Liver (tissue), 9 donors: ENCODE measurements around the gene HARBI1. TPM values are rescaled to one million over a fixed set of nuclear protein-coding genes. Genes with fewer than 3 reads are reported as not detected.

Source experiments
- DNase-seq: peaks from one replicate; pipeline ENCODE4 v3.0.0-alpha.2; 2017; ENCODE audit warnings: low spot score
- H3K27ac ChIP-seq, 2 donors: one replicate each; pipeline ENCODE4 v1.7.0; 2013; ENCODE audit warnings: inconsistent platforms in 2 of 2, low read length in 2 of 2, control low read depth in 1 of 2, low read depth in 1 of 2, mild to moderate bottlenecking in 1 of 2
- H3K27me3 ChIP-seq, 4 donors: one replicate each; pipeline versions ENCODE4 v1.6.1 to v1.7.0; 2013; ENCODE audit warnings: low read length in 3 of 4, inconsistent platforms in 1 of 4, mild to moderate bottlenecking in 1 of 4, moderate library complexity in 1 of 4; ENCODE audit not compliant: control insufficient read depth in 4 of 4, insufficient read depth in 4 of 4
- H3K36me3 ChIP-seq, 4 donors: one replicate each; pipeline versions ENCODE4 v1.6.1 to v1.7.0; 2013; ENCODE audit warnings: low read length in 3 of 4, mild to moderate bottlenecking in 3 of 4, low read depth in 1 of 4, moderate library complexity in 1 of 4; ENCODE audit not compliant: control insufficient read depth in 4 of 4, insufficient read depth in 3 of 4
- H3K4me1 ChIP-seq, 4 donors: one replicate each; pipeline versions ENCODE4 v1.6.1 to v1.7.0; 2013; ENCODE audit warnings: low read length in 3 of 4, mild to moderate bottlenecking in 3 of 4, moderate library complexity in 1 of 4; ENCODE audit not compliant: control insufficient read depth in 4 of 4, insufficient read depth in 4 of 4
- H3K4me3 ChIP-seq, 3 donors: one replicate each; pipeline versions ENCODE4 v1.6.1 to v1.7.0; 2013; ENCODE audit warnings: low read length in 3 of 3, control low read depth in 1 of 3, low read depth in 1 of 3, mild to moderate bottlenecking in 1 of 3
- H3K9ac ChIP-seq, 2 donors: one replicate each; pipeline ENCODE4 v1.7.0; 2013; ENCODE audit warnings: low read length in 2 of 2, mild to moderate bottlenecking in 2 of 2, moderate library complexity in 2 of 2, control low read depth in 1 of 2, low read depth in 1 of 2
- H3K9me3 ChIP-seq, 4 donors: one replicate each; pipeline versions ENCODE4 v1.6.1 to v1.7.0; 2013; ENCODE audit warnings: low read length in 3 of 4; ENCODE audit not compliant: control insufficient read depth in 4 of 4
- EGR1 ChIP-seq, 2 donors: IDR thresholded peaks; 2 replicates each; pipeline ENCODE4 v1.6.1; 2016 to 2018; ENCODE audit warnings: antibody characterized with exemption in 2 of 2, low read depth in 2 of 2
- FOXA1 ChIP-seq: IDR thresholded peaks from 2 replicates; pipeline ENCODE4 v1.6.1; 2016; ENCODE audit warnings: antibody characterized with exemption
- FOXA2 ChIP-seq: IDR thresholded peaks from 2 replicates; pipeline ENCODE4 v1.6.1; 2016; ENCODE audit warnings: antibody characterized with exemption
- GABPA ChIP-seq, 2 donors: IDR thresholded peaks in 1 of 2; conservative IDR thresholded peaks in 1 of 2; 2 replicates each; pipeline ENCODE4 v1.6.1; 2016; ENCODE audit warnings: antibody characterized with exemption in 2 of 2, mild to moderate bottlenecking in 1 of 2, moderate library complexity in 1 of 2
- HNF4A ChIP-seq, 2 donors: conservative IDR thresholded peaks; 2 replicates each; pipeline ENCODE4 v1.6.1; 2016; ENCODE audit warnings: antibody characterized with exemption in 2 of 2, mild to moderate bottlenecking in 2 of 2
- HNF4G ChIP-seq: IDR thresholded peaks from 2 replicates; pipeline ENCODE4 v1.6.1; 2016; ENCODE audit warnings: antibody characterized with exemption
- JUND ChIP-seq, 2 donors: IDR thresholded peaks; 2 replicates each; pipeline ENCODE4 v1.6.1; 2016; ENCODE audit warnings: antibody characterized with exemption in 2 of 2
- MAX ChIP-seq: IDR thresholded peaks from 2 replicates; pipeline ENCODE4 v1.6.1; 2016; ENCODE audit warnings: antibody characterized with exemption
- NR2F2 ChIP-seq: IDR thresholded peaks from 2 replicates; pipeline ENCODE4 v1.6.1; 2016; ENCODE audit warnings: antibody characterized with exemption
- RAD21 ChIP-seq, 2 donors: IDR thresholded peaks; 2 replicates each; pipeline ENCODE4 v1.6.1; 2016; ENCODE audit warnings: antibody characterized with exemption in 2 of 2, mild to moderate bottlenecking in 2 of 2
- REST ChIP-seq: IDR thresholded peaks from 2 replicates; pipeline ENCODE4 v1.6.1; 2016; ENCODE audit warnings: antibody characterized with exemption, mild to moderate bottlenecking
- RXRA ChIP-seq, 2 donors: IDR thresholded peaks; 2 replicates each; pipeline ENCODE4 v1.6.1; 2017 to 2018; ENCODE audit warnings: antibody characterized with exemption in 2 of 2, mild to moderate bottlenecking in 1 of 2
- SP1 ChIP-seq: IDR thresholded peaks from 2 replicates; pipeline ENCODE4 v1.6.1; 2018; ENCODE audit warnings: antibody characterized with exemption, mild to moderate bottlenecking
- TAF1 ChIP-seq: conservative IDR thresholded peaks from 2 replicates; pipeline ENCODE4 v1.6.1; 2016; ENCODE audit warnings: antibody characterized with exemption, mild to moderate bottlenecking
- YY1 ChIP-seq: IDR thresholded peaks from 2 replicates; pipeline ENCODE4 v1.6.1; 2016; ENCODE audit warnings: antibody characterized with exemption, mild to moderate bottlenecking
- ZBTB33 ChIP-seq: IDR thresholded peaks from 2 replicates; pipeline ENCODE4 v1.6.1; 2016; ENCODE audit warnings: antibody characterized with exemption
- WGBS: extraction: QIAGEN DNeasy Blood & Tissue Kit; methylation state at CpG from one replicate; pipeline ENCODE4 v1.1.7; 2013; 5-methylcytosine and 5-hydroxymethylcytosine counted together
- polyA plus RNA-seq, 2 donors: library from polyadenylated mRNA; stranded (reverse) in 1 of 2; unstranded in 1 of 2; fragments of 200-250 nt in 1 of 2; fragments of >200 nt in 1 of 2; fragmentation: Nextera tagmentation in 1 of 2; extraction: Ambion mirVana in 1 of 2; gene quantifications; one replicate each; pipeline versions ENCODE4 v1.2.1 to v1.2.3, GENCODE V29; 2013 to 2015
- total RNA-seq, 2 donors: library from RNA; depleted of rRNA; stranded (reverse); fragments of >200 nt; gene quantifications; one replicate each; pipeline ENCODE4 v1.2.3, GENCODE V29; 2014
- TF ChIP-seq, protein P1 (sequence below): fragments of 150-350 bp; IDR thresholded peaks from 2 replicates; pipeline ENCODE4 v1.5.1; 2017; ENCODE audit warnings: improper control_type of control experiment, low read depth, low read length; ENCODE audit not compliant: missing input control
- TF ChIP-seq, protein P2 (sequence below): IDR thresholded peaks from 2 replicates; pipeline ENCODE4 v1.6.1; 2016; ENCODE audit warnings: antibody characterized with exemption
- donor health status: healthy.
- donor health status: healthy.
- donor health status: healthy.
- donor health status: healthy.
- donor health status: healthy.

Gene HARBI1
- total and polyA plus RNA-seq, 4 donors = 2.5 to 5.9 (median 3.3) TPM

GRCh38 chr11:46574656-46575055 lies 42.4 kb downstream of the HARBI1 start (continued):
- no peak for TF ChIP-seq TAF1

DNA sequence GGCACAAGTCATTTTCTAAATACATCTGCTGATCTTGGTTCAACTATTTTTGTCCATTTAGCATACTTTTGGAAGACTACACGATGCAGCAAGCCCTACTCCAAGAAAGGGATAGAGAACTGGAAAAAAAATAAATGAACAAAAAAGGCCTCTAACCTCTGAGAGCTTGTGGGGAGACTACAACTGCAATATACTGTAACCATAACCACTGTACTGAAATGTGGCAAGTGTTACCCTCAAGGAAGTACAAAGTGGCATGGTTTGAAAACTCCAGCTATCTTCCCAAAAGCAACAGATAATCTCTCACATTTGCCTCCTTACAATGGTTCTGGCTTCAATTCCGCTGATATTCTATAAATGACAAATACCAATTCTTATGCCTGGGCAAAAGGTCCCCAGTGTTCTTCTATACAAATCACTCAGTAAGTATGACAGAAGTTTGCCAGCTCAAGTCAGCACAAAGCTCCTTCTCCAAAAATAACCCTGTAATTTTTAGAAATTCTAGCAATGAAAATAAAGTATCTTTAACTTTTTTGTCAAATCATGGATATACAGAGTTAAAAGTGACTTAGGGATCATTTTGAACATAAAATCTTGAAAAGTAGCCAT lies 46.1 kb downstream of the HARBI1 start:
- Histone ChIP-seq H3K4me3 (no peak overlapping the region), H3K27ac (no peak overlapping the region), H3K4me1 (no peaks in the 10 kb centered on the region), H3K9me3 (no peaks in the 10 kb centered on the region), H3K36me3 (no peaks in the 10 kb centered on the region), H3K27me3 (no peaks in the 10 kb centered on the region), H3K9ac (no peak overlapping the region)
- DNase-seq = no peak
- WGBS = 85% methylated on average over 2 of the region's 2 CpGs
- no peak for TF ChIP-seq HNF4A (conservative IDR thresholded peaks at IDR 0.05)
- TF ChIP-seq RXRA (IDR thresholded peaks at IDR 0.05) = no peak
- TF ChIP-seq NR2F2 = no peak
- TF ChIP-seq RAD21 (IDR thresholded peaks at IDR 0.05) = no peak
- TF ChIP-seq JUND (IDR thresholded peaks at IDR 0.05) = no peak
- TF ChIP-seq SP1 = no peak
- TF ChIP-seq TAF1 = no peak
- TF ChIP-seq ZBTB33 = no peak
- no peak for TF ChIP-seq HNF4G
- no peak for TF ChIP-seq FOXA1
- TF ChIP-seq YY1 = no peak
- TF ChIP-seq MAX = no peak
- no peak for TF ChIP-seq GABPA (IDR thresholded peaks at IDR 0.05 in 1 of 2, conservative IDR thresholded peaks at IDR 0.05 in 1 of 2)
- TF ChIP-seq, protein P1, sequence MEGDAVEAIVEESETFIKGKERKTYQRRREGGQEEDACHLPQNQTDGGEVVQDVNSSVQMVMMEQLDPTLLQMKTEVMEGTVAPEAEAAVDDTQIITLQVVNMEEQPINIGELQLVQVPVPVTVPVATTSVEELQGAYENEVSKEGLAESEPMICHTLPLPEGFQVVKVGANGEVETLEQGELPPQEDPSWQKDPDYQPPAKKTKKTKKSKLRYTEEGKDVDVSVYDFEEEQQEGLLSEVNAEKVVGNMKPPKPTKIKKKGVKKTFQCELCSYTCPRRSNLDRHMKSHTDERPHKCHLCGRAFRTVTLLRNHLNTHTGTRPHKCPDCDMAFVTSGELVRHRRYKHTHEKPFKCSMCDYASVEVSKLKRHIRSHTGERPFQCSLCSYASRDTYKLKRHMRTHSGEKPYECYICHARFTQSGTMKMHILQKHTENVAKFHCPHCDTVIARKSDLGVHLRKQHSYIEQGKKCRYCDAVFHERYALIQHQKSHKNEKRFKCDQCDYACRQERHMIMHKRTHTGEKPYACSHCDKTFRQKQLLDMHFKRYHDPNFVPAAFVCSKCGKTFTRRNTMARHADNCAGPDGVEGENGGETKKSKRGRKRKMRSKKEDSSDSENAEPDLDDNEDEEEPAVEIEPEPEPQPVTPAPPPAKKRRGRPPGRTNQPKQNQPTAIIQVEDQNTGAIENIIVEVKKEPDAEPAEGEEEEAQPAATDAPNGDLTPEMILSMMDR = no peak
- TF ChIP-seq FOXA2 = no peak
- TF ChIP-seq, protein P2, sequence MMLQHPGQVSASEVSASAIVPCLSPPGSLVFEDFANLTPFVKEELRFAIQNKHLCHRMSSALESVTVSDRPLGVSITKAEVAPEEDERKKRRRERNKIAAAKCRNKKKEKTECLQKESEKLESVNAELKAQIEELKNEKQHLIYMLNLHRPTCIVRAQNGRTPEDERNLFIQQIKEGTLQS = no peak
- no peak for TF ChIP-seq EGR1 (IDR thresholded peaks at IDR 0.05; ENCODE audit: low read depth in 2 of 2)
- TF ChIP-seq REST = no peak
